A549 (cell line): ENCODE results near the gene TNRC18. TPM values are rescaled to one million over a fixed set of nuclear protein-coding genes. Genes with fewer than 3 reads are reported as not detected.

Source experiments
- ATAC-seq, 2 experiments: fragments of 200-7000 bp in 1 of 2; fragments of >200 bp in 1 of 2; cut with Nextera tagmentation in 1 of 2; cut with Tn5 transposase in 1 of 2; 3 replicates each; pipeline versions ENCODE4 v1.8.0 to v1.9.1; 2018 to 2020; ENCODE audit warnings: mild to moderate bottlenecking in 1 of 2, moderate library complexity in 1 of 2
- CTCF ChIA-PET: fragments of 300-600 bp; sonication (Branson Sonifier 250); formaldehyde crosslinking; extraction: SDS; loops from one replicate; lab custom pipeline; 2021; ENCODE audit warnings: antibody characterized with exemption, inconsistent platforms; lab: Yijun Ruan, JAX
- POLR2A ChIA-PET: fragments of 350-600 bp; formaldehyde crosslinking; extraction: SDS; loops from one replicate; lab custom pipeline; 2021; ENCODE audit warnings: antibody characterized with exemption, inconsistent platforms; lab: Yijun Ruan, JAX
- DNase-seq, 2 experiments: peaks; one replicate each; pipeline versions ENCODE4 v3.0.0 to v3.0.0-alpha.2; 2011 to 2016; ENCODE audit warnings: low read depth in 1 of 2, low spot score in 1 of 2
- FAIRE-seq: peaks from 2 replicates; lab custom pipeline; 2011; peaks lifted over from hg19 to GRCh38; lab: Jason Lieb, UNC
- H3K27ac ChIP-seq, 2 experiments: fragments of >200 bp; sonication (Bioruptor Twin); formaldehyde crosslinking; 3 replicates each; pipeline ENCODE4 v1.5.1; 2016 to 2017
- H3K4me1 ChIP-seq: fragments of >200 bp; sonication (Bioruptor Twin); formaldehyde crosslinking; 3 replicates; pipeline ENCODE4 v1.6.1; 2016
- H3K4me2 ChIP-seq: fragments of >200 bp; sonication (Bioruptor Twin); formaldehyde crosslinking; 3 replicates; pipeline ENCODE4 v1.6.1; 2016
- H3K4me3 ChIP-seq: fragments of >200 bp; sonication (Bioruptor Twin); formaldehyde crosslinking; 3 replicates; pipeline ENCODE4 v1.5.1; 2016
- H3K9me3 ChIP-seq: fragments of >200 bp; sonication (Bioruptor Twin); formaldehyde crosslinking; 3 replicates; pipeline ENCODE4 v1.6.1; 2016
- CEBPB ChIP-seq, 2 experiments: fragments of >200 bp in 1 of 2; sonication (Bioruptor Twin) in 1 of 2; formaldehyde crosslinking in 1 of 2; IDR thresholded peaks; 2 replicates each; pipeline ENCODE4 v1.6.1; 2012 to 2016
- CHD2 ChIP-seq: fragments of 150-350 bp; IDR thresholded peaks from 2 replicates; pipeline ENCODE4 v1.6.1; 2014; ENCODE audit warnings: low read length; ENCODE audit not compliant: partially characterized antibody
- CHD4 ChIP-seq: fragments of 200-600 bp; sonication (generic); IDR thresholded peaks from 2 replicates; pipeline ENCODE4 v1.6.1; 2016; ENCODE audit warnings: antibody characterized with exemption, mild to moderate bottlenecking, borderline replicate concordance
- CTCF ChIP-seq: fragments of >200 bp; sonication (Bioruptor Twin); formaldehyde crosslinking; IDR thresholded peaks from 3 replicates; pipeline ENCODE4 v1.5.1; 2016
- EHF ChIP-seq: fragments of 250-450 bp; sonication (Bioruptor Pico); IDR thresholded peaks from 2 replicates; pipeline ENCODE4 v1.5.0; 2020; ENCODE audit warnings: mild to moderate bottlenecking
- EHMT2 ChIP-seq: fragments of 200-600 bp; sonication (generic); IDR thresholded peaks from 2 replicates; pipeline ENCODE4 v1.6.1; 2016; ENCODE audit warnings: antibody characterized with exemption, low read depth, mild to moderate bottlenecking, moderate library complexity
- ESRRA ChIP-seq: fragments of 150-350 bp; IDR thresholded peaks from 2 replicates; pipeline ENCODE4 v1.6.1; 2014; ENCODE audit warnings: mild to moderate bottlenecking, low read length, borderline replicate concordance
- FOSL2 ChIP-seq, 2 experiments: fragments of 450-650 bp in 1 of 2; fragments of >200 bp in 1 of 2; sonication (Bioruptor Twin) in 1 of 2; formaldehyde crosslinking; IDR thresholded peaks; 2 replicates each; pipeline versions ENCODE4 v1.5.0 to v1.6.1; 2016 to 2020; ENCODE audit warnings: mild to moderate bottlenecking in 1 of 2, moderate library complexity in 1 of 2
- FOXS1 ChIP-seq: fragments of 250-450 bp; sonication (Bioruptor Pico); IDR thresholded peaks from 2 replicates; pipeline ENCODE4 v1.5.0; 2020; ENCODE audit warnings: mild to moderate bottlenecking, moderate library complexity
- GATA3 ChIP-seq: IDR thresholded peaks from 2 replicates; pipeline ENCODE4 v1.6.1; 2012; ENCODE audit warnings: borderline replicate concordance
- HOXB13 ChIP-seq: fragments of 250-450 bp; sonication (Bioruptor Pico); IDR thresholded peaks from 2 replicates; pipeline ENCODE4 v1.5.0; 2020; ENCODE audit warnings: low read depth, mild to moderate bottlenecking, moderate library complexity
- MAFK ChIP-seq: fragments of 450-650 bp; IDR thresholded peaks from 2 replicates; pipeline ENCODE4 v1.6.1; 2014; ENCODE audit not compliant: partially characterized antibody
- MYC ChIP-seq: IDR thresholded peaks from 2 replicates; pipeline ENCODE4 v1.6.1; 2012; ENCODE audit warnings: mild to moderate bottlenecking, inconsistent platforms, low read length, improper control_type of control experiment, borderline replicate concordance
- PBX3 ChIP-seq: IDR thresholded peaks from 2 replicates; pipeline ENCODE4 v1.6.1; 2012
- POLR2A ChIP-seq: IDR thresholded peaks from 2 replicates; pipeline ENCODE4 v1.6.1; 2012; ENCODE audit warnings: mild to moderate bottlenecking, low read length
- RARB ChIP-seq: fragments of 250-450 bp; sonication (Bioruptor Pico); IDR thresholded peaks from 2 replicates; pipeline ENCODE4 v1.8.0; 2021; ENCODE audit warnings: mild to moderate bottlenecking, moderate library complexity
- RCOR1 ChIP-seq: fragments of 150-350 bp; IDR thresholded peaks from 2 replicates; pipeline ENCODE4 v1.6.1; 2014; ENCODE audit warnings: antibody characterized with exemption, low read length, low read depth
- REST ChIP-seq: fragments of 200-600 bp; sonication (generic); IDR thresholded peaks from 2 replicates; pipeline ENCODE4 v1.6.1; 2016; ENCODE audit warnings: antibody characterized with exemption, mild to moderate bottlenecking, moderate library complexity
- SMC3 ChIP-seq: fragments of >200 bp; sonication (Bioruptor Twin); formaldehyde crosslinking; IDR thresholded peaks from 3 replicates; pipeline ENCODE4 v1.6.1; 2018; ENCODE audit warnings: inconsistent platforms
- TP53 ChIP-seq: fragments of 250-450 bp; sonication (Bioruptor Pico); IDR thresholded peaks from 2 replicates; pipeline ENCODE4 v1.5.0; 2021; ENCODE audit warnings: mild to moderate bottlenecking, moderate library complexity
- ZFP36 ChIP-seq: fragments of 450-650 bp; IDR thresholded peaks from 2 replicates; pipeline ENCODE4 v1.6.1; 2014; ENCODE audit warnings: borderline replicate concordance; ENCODE audit not compliant: partially characterized antibody
- ZNF302 ChIP-seq: fragments of 250-450 bp; sonication (Bioruptor Pico); IDR thresholded peaks from 2 replicates; pipeline ENCODE4 v1.9.0; 2021; ENCODE audit warnings: inconsistent platforms, mild to moderate bottlenecking, moderate library complexity
- ZSCAN20 ChIP-seq: fragments of 250-450 bp; sonication (Bioruptor Pico); IDR thresholded peaks from 2 replicates; pipeline ENCODE4 v1.8.0; 2022; ENCODE audit warnings: mild to moderate bottlenecking, moderate library complexity
- WGBS: methylation state at CpG from one replicate; pipeline ENCODE4 v1.1.6; 2017; ENCODE audit errors: missing lambda C conversion rate; 5-methylcytosine and 5-hydroxymethylcytosine counted together
- polyA plus RNA-seq, 4 experiments: library from polyadenylated mRNA; depleted of rRNA in 3 of 4; stranded (reverse); fragments of >200 nt; fragmentation: RNase III in 1 of 4; extraction: RNeasy Plus Mini Kit Qiagen cat#74134 plus additional on column Dnase treatment in 1 of 4; gene quantifications; 2 replicates in 3 of 4; 3 replicates in 1 of 4; pipeline ENCODE4 v1.2.3, GENCODE V29; 2011 to 2017

Gene TNRC18
- polyA plus RNA-seq, 2 of the 4 experiments (the other 2 are of a cell fraction) = 15.5 to 39.9 TPM

GRCh38 chr7:5406957-5407945 lies 16.4 kb downstream of the TNRC18 start (continued):
- no peak for TF ChIP-seq CTCF
- no peak for TF ChIP-seq ZFP36
- no peak for TF ChIP-seq CEBPB (IDR thresholded peaks at IDR 0.05)
- TF ChIP-seq PBX3 = no peak

GRCh38 chr7:5404421-5404826 lies 19.2 kb downstream of the TNRC18 start:
- WGBS = 90% methylated on average over 8 of the region's 8 CpGs

GRCh38 chr7:5403442-5403841 lies 20.2 kb downstream of the TNRC18 start:
- no peaks in the 10 kb centered on the region for H3K9me3 ChIP-seq
- peaks cover 3% of the 10 kb centered on the region; the same call in 2 of the 3 replicates for H3K4me1 ChIP-seq
- no peak overlapping the region for H3K4me3 ChIP-seq
- H3K4me2 ChIP-seq = no peak overlapping the region
- ATAC-seq (no peak), FAIRE-seq (no peak), DNase-seq (no peak)
- TF ChIP-seq MYC = no peak
- no peak for TF ChIP-seq CEBPB (IDR thresholded peaks at IDR 0.05)
- TF ChIP-seq FOXS1 = no peak
- no peak for TF ChIP-seq GATA3
- TF ChIP-seq ZNF302 (CRISPR knock-in tag) = no peak
- TF ChIP-seq RCOR1 = no peak
- TF ChIP-seq ZSCAN20 (CRISPR knock-in tag) = no peak
- TF ChIP-seq EHMT2 = no peak
- no peak for TF ChIP-seq ESRRA
- TF ChIP-seq TP53 (CRISPR knock-in tag) = no peak
- TF ChIP-seq CHD4 = no peak
- TF ChIP-seq SMC3 = no peak
- no peak for TF ChIP-seq REST
- TF ChIP-seq POLR2A = no peak
- TF ChIP-seq RARB (CRISPR knock-in tag) = no peak
- no peak for TF ChIP-seq EHF (CRISPR knock-in tag)
- TF ChIP-seq FOSL2 (IDR thresholded peaks at IDR 0.05) = no peak
- TF ChIP-seq FOSL2 (CRISPR knock-in tag; IDR thresholded peaks at IDR 0.05) = no peak
- TF ChIP-seq CHD2 = no peak
- TF ChIP-seq HOXB13 (CRISPR knock-in tag) = no peak
- 90% methylated on average over 6 of the region's 6 CpGs for WGBS
- CTCF ChIA-PET = interaction anchor here (0.7 to 2.4 kb wide), 3 partner anchors 37 to 703 kb away, joined by 3 to 9 read pairs (median 4); no protein-coding TSS in a partner anchor
- no peak overlapping the region for H3K27ac ChIP-seq
- POLR2A ChIA-PET = no interaction called here

More at GRCh38 chr7:5404421-5404826, 19.2 kb downstream of the TNRC18 start:
- TF ChIP-seq EHMT2 (no peak), MAFK (peak; percentile 11)
- ChIA-PET CTCF (interaction anchor here (0.6 to 2.4 kb wide), 3 partner anchors 38 to 72 kb away, joined by 3 to 9 read pairs (median 4); no protein-coding TSS in a partner anchor), POLR2A (no interaction called here)
- H3K9me3 ChIP-seq = no peaks in the 10 kb centered on the region
- H3K4me3 ChIP-seq = no peak overlapping the region
- H3K4me1 ChIP-seq = peaks cover 10% of the 10 kb centered on the region
- FAIRE-seq = no peak
- H3K27ac ChIP-seq = no peak overlapping the region
- DNase-seq = no peak
- no peak for ATAC-seq
- no peak overlapping the region for H3K4me2 ChIP-seq
